ENCODE results near the gene CD47.

The CD47 gene

GRCh38 chr3:108062051-108062450, 28.8 kb downstream of the CD47 start:
- H3K36me3 ChIP-seq (ENCODE audit: insufficient read depth, low read length): peaks cover 81% of the 10 kb centered on the region
- no peaks in the 10 kb centered on the region for H3K27me3 ChIP-seq (ENCODE audit: insufficient read depth, low read length, poor library complexity, severe bottlenecking)
- TF ChIP-seq, protein P1, sequence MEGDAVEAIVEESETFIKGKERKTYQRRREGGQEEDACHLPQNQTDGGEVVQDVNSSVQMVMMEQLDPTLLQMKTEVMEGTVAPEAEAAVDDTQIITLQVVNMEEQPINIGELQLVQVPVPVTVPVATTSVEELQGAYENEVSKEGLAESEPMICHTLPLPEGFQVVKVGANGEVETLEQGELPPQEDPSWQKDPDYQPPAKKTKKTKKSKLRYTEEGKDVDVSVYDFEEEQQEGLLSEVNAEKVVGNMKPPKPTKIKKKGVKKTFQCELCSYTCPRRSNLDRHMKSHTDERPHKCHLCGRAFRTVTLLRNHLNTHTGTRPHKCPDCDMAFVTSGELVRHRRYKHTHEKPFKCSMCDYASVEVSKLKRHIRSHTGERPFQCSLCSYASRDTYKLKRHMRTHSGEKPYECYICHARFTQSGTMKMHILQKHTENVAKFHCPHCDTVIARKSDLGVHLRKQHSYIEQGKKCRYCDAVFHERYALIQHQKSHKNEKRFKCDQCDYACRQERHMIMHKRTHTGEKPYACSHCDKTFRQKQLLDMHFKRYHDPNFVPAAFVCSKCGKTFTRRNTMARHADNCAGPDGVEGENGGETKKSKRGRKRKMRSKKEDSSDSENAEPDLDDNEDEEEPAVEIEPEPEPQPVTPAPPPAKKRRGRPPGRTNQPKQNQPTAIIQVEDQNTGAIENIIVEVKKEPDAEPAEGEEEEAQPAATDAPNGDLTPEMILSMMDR (conservative IDR thresholded peaks at IDR 0.05; ENCODE audit: low read length): no peak
- no peak for TF ChIP-seq EZH2phosphoT487 (IDR thresholded peaks at IDR 0.05; ENCODE audit: borderline replicate concordance)
- no peak overlapping the region for H3K4me3 ChIP-seq (ENCODE audit: low read length, poor library complexity, severe bottlenecking)
- H3K9me3 ChIP-seq (ENCODE audit: insufficient read depth, low read depth, low read length): no peaks in the 10 kb centered on the region
- no peak overlapping the region for H3K4me2 ChIP-seq (ENCODE audit: low read depth, low read length, poor library complexity, severe bottlenecking)
- H2AFZ ChIP-seq (ENCODE audit: low read length): no peak overlapping the region
- H3K9ac ChIP-seq (ENCODE audit: low read depth, low read length, poor library complexity, severe bottlenecking): no peak overlapping the region
- peaks cover 80% of the 10 kb centered on the region for H3K79me2 ChIP-seq (ENCODE audit: insufficient read depth, low read length)
- H3F3A ChIP-seq (ENCODE audit: low read depth): 0 out of 2 replicates have a peak, but pooled peaks cover 1% of the 10 kb centered on the region
- H4K20me1 ChIP-seq (ENCODE audit: insufficient read depth, low read length, poor library complexity, severe bottlenecking): peaks cover 48% of the 10 kb centered on the region
- peaks cover 15% of the 10 kb centered on the region for H3K4me1 ChIP-seq (ENCODE audit: insufficient read depth, low read length, poor library complexity, severe bottlenecking)
- no peaks in the 10 kb centered on the region for H3K9me2 ChIP-seq (replicated peaks; ENCODE audit: low read depth, low read length)

- H3K4me2 ChIP-seq (ENCODE audit: low read depth, low read length, poor library complexity, severe bottlenecking): no peak overlapping the region
- peaks cover 7% of the 10 kb centered on the region for H3K4me1 ChIP-seq (ENCODE audit: insufficient read depth, low read length, poor library complexity, severe bottlenecking)
- no peaks in the 10 kb centered on the region for H3K9me3 ChIP-seq (ENCODE audit: insufficient read depth, low read depth, low read length)
- no peaks in the 10 kb centered on the region for H3K27me3 ChIP-seq (ENCODE audit: insufficient read depth, low read length, poor library complexity, severe bottlenecking)
- H2AFZ ChIP-seq (ENCODE audit: low read length): no peak overlapping the region
- no peak overlapping the region for H3K9ac ChIP-seq (ENCODE audit: low read depth, low read length, poor library complexity, severe bottlenecking)
- no peaks in the 10 kb centered on the region for H3K9me2 ChIP-seq (replicated peaks; ENCODE audit: low read depth, low read length)
- TF ChIP-seq EZH2phosphoT487 (IDR thresholded peaks at IDR 0.05; ENCODE audit: borderline replicate concordance): no peak
- TF ChIP-seq, protein P1 (conservative IDR thresholded peaks at IDR 0.05; ENCODE audit: low read length): no peak
- peaks cover 63% of the 10 kb centered on the region for H3K79me2 ChIP-seq (ENCODE audit: insufficient read depth, low read length)
- H3F3A ChIP-seq (ENCODE audit: low read depth): no peaks in the 10 kb centered on the region
- H4K20me1 ChIP-seq (ENCODE audit: insufficient read depth, low read length, poor library complexity, severe bottlenecking): peaks cover 34% of the 10 kb centered on the region
- H3K4me3 ChIP-seq (ENCODE audit: low read length, poor library complexity, severe bottlenecking): no peak overlapping the region
- H3K36me3 ChIP-seq (ENCODE audit: insufficient read depth, low read length): peaks cover 83% of the 10 kb centered on the region
Measured at GRCh38 chr3:108060331-108060730, 30.5 kb downstream of the CD47 start.

DNA sequence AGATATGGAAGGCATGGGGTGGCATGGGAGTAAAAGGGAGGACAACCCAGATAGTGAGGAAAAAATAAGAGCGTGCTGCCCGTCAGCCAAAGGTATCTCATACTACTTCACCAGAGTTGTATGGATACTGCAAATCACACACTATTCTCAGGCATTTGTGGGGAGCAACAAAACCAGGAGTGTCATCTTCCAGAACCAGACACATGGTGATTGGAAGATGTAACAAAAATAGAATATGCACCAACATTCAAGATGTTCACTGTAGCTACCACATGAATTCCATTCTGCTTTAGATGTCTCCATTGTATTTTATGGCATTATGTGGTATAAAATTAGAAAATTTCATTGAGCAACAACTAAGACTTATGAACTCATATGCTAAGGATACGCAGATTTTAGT, 34.9 kb downstream of the CD47 start:
- no peaks in the 10 kb centered on the region for H3K4me1 ChIP-seq (ENCODE audit: insufficient read depth, low read length, poor library complexity, severe bottlenecking)
- H2AFZ ChIP-seq (ENCODE audit: low read length): no peak overlapping the region
- no peaks in the 10 kb centered on the region for H3K9me3 ChIP-seq (ENCODE audit: insufficient read depth, low read depth, low read length)
- H4K20me1 ChIP-seq (ENCODE audit: insufficient read depth, low read length, poor library complexity, severe bottlenecking): no peaks in the 10 kb centered on the region
- no peaks in the 10 kb centered on the region for H3K27me3 ChIP-seq (ENCODE audit: insufficient read depth, low read length, poor library complexity, severe bottlenecking)
- H3F3A ChIP-seq (ENCODE audit: low read depth): no peaks in the 10 kb centered on the region; the same call in 1 of the 2 replicates
- no peaks in the 10 kb centered on the region for H3K9me2 ChIP-seq (replicated peaks; ENCODE audit: low read depth, low read length)
- peaks cover 39% of the 10 kb centered on the region; the same call in 1 of the 2 replicates for H3K79me2 ChIP-seq (ENCODE audit: insufficient read depth, low read length)
- H3K9ac ChIP-seq (ENCODE audit: low read depth, low read length, poor library complexity, severe bottlenecking): no peak overlapping the region
- TF ChIP-seq EZH2phosphoT487 (IDR thresholded peaks at IDR 0.05; ENCODE audit: borderline replicate concordance): no peak
- TF ChIP-seq, protein P1 (conservative IDR thresholded peaks at IDR 0.05; ENCODE audit: low read length): no peak
- no peak overlapping the region for H3K4me3 ChIP-seq (ENCODE audit: low read length, poor library complexity, severe bottlenecking)
- H3K4me2 ChIP-seq (ENCODE audit: low read depth, low read length, poor library complexity, severe bottlenecking): no peak overlapping the region
- H3K36me3 ChIP-seq (ENCODE audit: insufficient read depth, low read length): peaks cover 94% of the 10 kb centered on the region

All from Loucy (cell line).